PC-9 (cell line): ENCODE data around the gene ACAP3. TPM values are rescaled to one million over a fixed set of nuclear protein-coding genes. Genes with fewer than 3 reads are reported as not detected.
A peak's percentile ranks its signal among the peaks of the same experiment; 100 is the strongest.

Source experiments
- BruUV-seq: library from RNA; stranded (reverse); fragments of 400-500 nt; replicated peaks from 2 replicates; lab custom pipeline; 2021; lab: Mats Ljungman, UMichigan
- CTCF ChIA-PET: fragments of 300-600 bp; sonication (Branson Sonifier 250); formaldehyde crosslinking; loops from one replicate; lab custom pipeline; 2022; ENCODE audit warnings: antibody characterized with exemption; lab: Charles Lee
- POLR2A ChIA-PET: fragments of 300-600 bp; sonication (Branson Sonifier 250); formaldehyde crosslinking; loops from one replicate; lab custom pipeline; 2022; ENCODE audit warnings: antibody characterized with exemption; ENCODE audit not compliant: unreplicated experiment; lab: Charles Lee
- DNase-seq, 2 experiments: peaks; one replicate each; pipeline versions ENCODE4 v3.0.0 to v3.0.0-alpha.2; 2015 to 2022; ENCODE audit warnings: mixed read lengths in 1 of 2
- H2AFZ ChIP-seq: fragments of 200-600 bp; sonication (generic); 2 replicates; pipeline ENCODE4 v1.8.1; 2017; ENCODE audit warnings: antibody characterized with exemption
- H3F3A ChIP-seq: fragments of 200-600 bp; sonication (generic); 2 replicates; pipeline ENCODE4 v1.8.1; 2017; ENCODE audit warnings: antibody characterized with exemption, mild to moderate bottlenecking, low read depth; ENCODE audit not compliant: insufficient read depth
- H3K27ac ChIP-seq: fragments of 200-600 bp; sonication (generic); 2 replicates; pipeline ENCODE4 v1.6.1; 2016; ENCODE audit warnings: mixed run types
- H3K27me3 ChIP-seq: fragments of 200-600 bp; sonication (generic); 2 replicates; pipeline ENCODE4 v1.6.1; 2016; ENCODE audit warnings: low read depth, mixed run types; ENCODE audit not compliant: insufficient read depth
- H3K36me3 ChIP-seq: fragments of 200-600 bp; sonication (generic); 2 replicates; pipeline ENCODE4 v1.6.1; 2016; ENCODE audit warnings: low read depth, mixed run types
- H3K4me1 ChIP-seq: fragments of 200-600 bp; sonication (generic); replicated peaks from 2 replicates; pipeline ENCODE4 v1.6.1; 2016; ENCODE audit warnings: mixed run types; ENCODE audit not compliant: insufficient read depth
- H3K4me2 ChIP-seq: fragments of 200-600 bp; sonication (generic); 2 replicates; pipeline ENCODE4 v1.6.1; 2017; ENCODE audit warnings: mixed run types
- H3K4me3 ChIP-seq: fragments of 200-600 bp; sonication (generic); 2 replicates; pipeline ENCODE4 v1.6.1; 2016; ENCODE audit warnings: mixed run types
- H3K79me2 ChIP-seq: fragments of 200-600 bp; sonication (generic); 2 replicates; pipeline ENCODE4 v1.6.1; 2017; ENCODE audit warnings: low read depth, mixed run types
- H3K9me2 ChIP-seq: fragments of 200-600 bp; sonication (generic); 2 replicates; pipeline ENCODE4 v1.8.1; 2017; ENCODE audit warnings: mild to moderate bottlenecking; ENCODE audit not compliant: insufficient read depth
- H3K9me3 ChIP-seq: fragments of 200-600 bp; sonication (generic); 2 replicates; pipeline ENCODE4 v1.8.1; 2016; ENCODE audit warnings: low read depth; ENCODE audit not compliant: insufficient read depth
- H4K20me1 ChIP-seq: fragments of 200-600 bp; sonication (generic); 2 replicates; pipeline ENCODE4 v1.8.1; 2017; ENCODE audit not compliant: insufficient read depth
- EZH2 ChIP-seq: fragments of 200-600 bp; sonication (generic); IDR thresholded peaks from 2 replicates; pipeline ENCODE4 v1.8.0; 2017; ENCODE audit warnings: antibody characterized with exemption, low read depth
- intact Hi-C: fragments of 100-400 bp; cut with micrococcal nuclease; formaldehyde crosslinking; loops from one replicate; pipeline ENCODE4 v1.10.0; 2022; ENCODE audit not compliant: unreplicated experiment
- total RNA-seq: library from RNA; stranded (reverse); gene quantifications from 2 replicates; pipeline ENCODE4 v1.2.3, GENCODE V29; 2021
- TF ChIP-seq, protein P1 (sequence below): fragments of 200-600 bp; sonication (generic); conservative IDR thresholded peaks from 2 replicates; pipeline ENCODE4 v1.6.1; 2017; ENCODE audit warnings: mixed run types, antibody characterized with exemption, mild to moderate bottlenecking, moderate library complexity

Gene ACAP3
- total RNA-seq, 1 experiment from 2014 or later, result 54.8 TPM

DNA sequence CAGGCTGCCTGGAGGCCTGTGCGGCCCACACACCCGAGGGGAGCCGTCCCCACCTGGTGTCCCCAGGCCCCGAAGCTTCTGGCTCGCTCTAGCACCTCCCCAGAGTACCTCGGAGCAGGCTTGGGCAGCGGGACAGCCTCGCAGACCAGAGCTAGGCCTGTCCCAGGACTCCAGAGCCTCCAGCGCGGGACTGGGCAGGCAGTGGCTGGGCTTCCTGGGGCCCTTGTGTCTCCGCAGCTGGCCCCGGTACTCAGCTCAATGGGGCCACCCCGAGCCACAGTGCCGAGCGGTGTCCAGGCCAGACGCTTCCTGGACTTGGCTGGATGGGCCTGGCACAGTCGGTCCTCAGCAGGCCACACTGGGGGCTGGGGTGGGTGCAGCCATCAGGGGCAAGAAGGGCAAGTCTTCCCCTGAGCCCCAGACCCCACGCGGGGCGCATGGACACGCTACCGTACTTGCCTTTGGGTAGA is 22.6 kb downstream of the ACAP3 start:
- Histone ChIP-seq H3K36me3 (no peaks in the 10 kb centered on the region), H3K9me2 (no peaks in the 10 kb centered on the region), H3K4me2 (no peak overlapping the region), H2AFZ (no peak overlapping the region), H3K4me1 (peaks cover 13% of the 10 kb centered on the region), H3K4me3 (no peak overlapping the region), H3K9me3 (no peaks in the 10 kb centered on the region), H3F3A (peaks cover 15% of the 10 kb centered on the region; the same call in 1 of the 2 replicates), H4K20me1 (no peaks in the 10 kb centered on the region), H3K27me3 (no peaks in the 10 kb centered on the region), H3K27ac (no peak overlapping the region), H3K79me2 (no peaks in the 10 kb centered on the region)
- no TSS peak for BruUV-seq
- no peak for TF ChIP-seq EZH2
- TF ChIP-seq, protein P1, sequence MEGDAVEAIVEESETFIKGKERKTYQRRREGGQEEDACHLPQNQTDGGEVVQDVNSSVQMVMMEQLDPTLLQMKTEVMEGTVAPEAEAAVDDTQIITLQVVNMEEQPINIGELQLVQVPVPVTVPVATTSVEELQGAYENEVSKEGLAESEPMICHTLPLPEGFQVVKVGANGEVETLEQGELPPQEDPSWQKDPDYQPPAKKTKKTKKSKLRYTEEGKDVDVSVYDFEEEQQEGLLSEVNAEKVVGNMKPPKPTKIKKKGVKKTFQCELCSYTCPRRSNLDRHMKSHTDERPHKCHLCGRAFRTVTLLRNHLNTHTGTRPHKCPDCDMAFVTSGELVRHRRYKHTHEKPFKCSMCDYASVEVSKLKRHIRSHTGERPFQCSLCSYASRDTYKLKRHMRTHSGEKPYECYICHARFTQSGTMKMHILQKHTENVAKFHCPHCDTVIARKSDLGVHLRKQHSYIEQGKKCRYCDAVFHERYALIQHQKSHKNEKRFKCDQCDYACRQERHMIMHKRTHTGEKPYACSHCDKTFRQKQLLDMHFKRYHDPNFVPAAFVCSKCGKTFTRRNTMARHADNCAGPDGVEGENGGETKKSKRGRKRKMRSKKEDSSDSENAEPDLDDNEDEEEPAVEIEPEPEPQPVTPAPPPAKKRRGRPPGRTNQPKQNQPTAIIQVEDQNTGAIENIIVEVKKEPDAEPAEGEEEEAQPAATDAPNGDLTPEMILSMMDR, result no peak
- intact Hi-C loops, result no loop called here
- POLR2A ChIA-PET, result no interaction called here
- CTCF ChIA-PET, result interaction anchor here (0.6 kb wide), 1 partner anchor 16 kb away, joined by 10 read pairs; no protein-coding TSS in a partner anchor
- DNase-seq, result no peak

- H3K9me3 ChIP-seq, result no peaks in the 10 kb centered on the region
- CTCF ChIA-PET, result no interaction called here
- peaks cover 13% of the 10 kb centered on the region for H3K4me1 ChIP-seq
- POLR2A ChIA-PET, result no interaction called here
- intact Hi-C loops, result no loop called here
- no peak overlapping the region for H3K4me3 ChIP-seq
- H3K36me3 ChIP-seq, result no peaks in the 10 kb centered on the region
- DNase-seq, result no peak
- no peak overlapping the region for H2AFZ ChIP-seq
- H3K79me2 ChIP-seq, result no peaks in the 10 kb centered on the region
- no peak overlapping the region for H3K4me2 ChIP-seq
- H3F3A ChIP-seq, result peaks cover 15% of the 10 kb centered on the region; the same call in 1 of the 2 replicates
- H3K27ac ChIP-seq, result no peak overlapping the region
- no peaks in the 10 kb centered on the region for H3K27me3 ChIP-seq
- H4K20me1 ChIP-seq, result no peaks in the 10 kb centered on the region
- TF ChIP-seq EZH2, result no peak
- TF ChIP-seq, protein P1, result no peak
- BruUV-seq, result no TSS peak
- no peaks in the 10 kb centered on the region for H3K9me2 ChIP-seq
These were observed 23.3 kb downstream of the ACAP3 start for GRCh38 chr1:1284221-1285101.

- Histone ChIP-seq H3K27ac (no peak overlapping the region), H3K4me1 (peaks cover 13% of the 10 kb centered on the region), H3K36me3 (no peaks in the 10 kb centered on the region), H3K27me3 (no peaks in the 10 kb centered on the region), H3F3A (peaks cover 15% of the 10 kb centered on the region; the same call in 1 of the 2 replicates), H3K9me3 (no peaks in the 10 kb centered on the region), H3K9me2 (no peaks in the 10 kb centered on the region), H2AFZ (no peak overlapping the region), H3K4me3 (no peak overlapping the region), H4K20me1 (no peaks in the 10 kb centered on the region), H3K79me2 (no peaks in the 10 kb centered on the region), H3K4me2 (no peak overlapping the region)
- ChIA-PET CTCF (no interaction called here), POLR2A (no interaction called here)
- BruUV-seq, result no TSS peak
- intact Hi-C loops, result no loop called here
- TF ChIP-seq, protein P1, result no peak
- no peak for TF ChIP-seq EZH2
- peak; percentile 44 to 49 for DNase-seq
These were observed 23.9 kb downstream of the ACAP3 start for GRCh38 chr1:1283821-1284220.
